Neuronal stem cell (in vitro differentiated cells): ENCODE measurements around the gene CCDC47.

Source experiments
- DNase-seq: peaks from one replicate; pipeline ENCODE4 v3.0.0-alpha.2; 2013; ENCODE audit warnings: low spot score
- H2AFZ ChIP-seq: one replicate; pipeline ENCODE4 v1.6.1; 2013; ENCODE audit warnings: mild to moderate bottlenecking, low read length, inconsistent platforms
- H2AK5ac ChIP-seq: 2 replicates; pipeline ENCODE4 v1.6.1; 2013; ENCODE audit warnings: low read depth, mild to moderate bottlenecking, inconsistent platforms, low read length, moderate library complexity, mixed read lengths
- H2BK120ac ChIP-seq: 2 replicates; pipeline ENCODE4 v1.6.1; 2013; ENCODE audit warnings: low read depth, mild to moderate bottlenecking, inconsistent platforms, low read length, moderate library complexity, mixed read lengths
- H2BK12ac ChIP-seq: one replicate; pipeline ENCODE4 v1.6.1; 2013; ENCODE audit warnings: low read length, inconsistent platforms
- H2BK15ac ChIP-seq: 2 replicates; pipeline ENCODE4 v1.6.1; 2013; ENCODE audit warnings: mild to moderate bottlenecking, low read length, inconsistent platforms, mixed read lengths
- H2BK5ac ChIP-seq: one replicate; pipeline ENCODE4 v1.6.1; 2013; ENCODE audit warnings: inconsistent platforms, mild to moderate bottlenecking, low read length, moderate library complexity
- H3K14ac ChIP-seq: one replicate; pipeline ENCODE4 v1.6.1; 2013; ENCODE audit warnings: low read length, inconsistent platforms
- H3K18ac ChIP-seq: 2 replicates; pipeline ENCODE4 v1.6.1; 2013; ENCODE audit warnings: low read length, inconsistent platforms
- H3K23ac ChIP-seq: 2 replicates; pipeline ENCODE4 v1.6.1; 2013; ENCODE audit warnings: low read depth, mild to moderate bottlenecking, mixed read lengths, low read length, inconsistent platforms; ENCODE audit not compliant: poor library complexity
- H3K27ac ChIP-seq: replicated peaks from 3 replicates; pipeline ENCODE4 v1.5.1; 2013; ENCODE audit warnings: low read length, inconsistent platforms
- H3K27me3 ChIP-seq, 3 experiments: 2 replicates each; pipeline ENCODE4 v1.6.1; 2013; ENCODE audit warnings: low read length in 3 of 3, mild to moderate bottlenecking in 2 of 3, inconsistent platforms in 1 of 3, low read depth in 1 of 3, mixed read lengths in 1 of 3, moderate library complexity in 1 of 3; ENCODE audit not compliant: control insufficient read depth in 3 of 3, insufficient read depth in 3 of 3
- H3K36me3 ChIP-seq, 2 donors: replicated peaks in 1 of 2; 2 replicates each; pipeline ENCODE4 v1.6.1; 2013; ENCODE audit warnings: low read length in 2 of 2; ENCODE audit not compliant: control insufficient read depth in 2 of 2, insufficient read depth in 2 of 2
- H3K4ac ChIP-seq: 2 replicates; pipeline ENCODE4 v1.6.1; 2013; ENCODE audit warnings: inconsistent platforms, mild to moderate bottlenecking, low read length, moderate library complexity
- H3K4me1 ChIP-seq, 2 donors: 1 replicate in 1 of 2; 2 replicates in 1 of 2; pipeline ENCODE4 v1.6.1; 2013; ENCODE audit warnings: low read length in 2 of 2, low read depth in 1 of 2; ENCODE audit not compliant: control insufficient read depth in 2 of 2, insufficient read depth in 1 of 2
- H3K4me2 ChIP-seq: one replicate; pipeline ENCODE4 v1.6.1; 2013; ENCODE audit warnings: mild to moderate bottlenecking, low read length, inconsistent platforms; ENCODE audit not compliant: insufficient read depth, poor library complexity, severe bottlenecking
- H3K4me3 ChIP-seq, 2 donors: 2 replicates each; pipeline ENCODE4 v1.5.1; 2013; ENCODE audit warnings: low read length in 2 of 2, mild to moderate bottlenecking in 2 of 2, inconsistent platforms in 1 of 2, moderate library complexity in 1 of 2
- H3K79me1 ChIP-seq: one replicate; pipeline ENCODE4 v1.6.1; 2013; ENCODE audit warnings: low read depth, mild to moderate bottlenecking, inconsistent platforms, low read length, moderate library complexity
- H3K9ac ChIP-seq: one replicate; pipeline ENCODE4 v1.6.1; 2013; ENCODE audit warnings: mild to moderate bottlenecking, low read depth, low read length, inconsistent platforms; ENCODE audit not compliant: poor library complexity
- H3K9me3 ChIP-seq, 2 donors: replicated peaks in 1 of 2; 2 replicates each; pipeline versions ENCODE3 to v1.6.1; 2013; ENCODE audit warnings: low read length in 2 of 2, mild to moderate bottlenecking in 2 of 2, inconsistent platforms in 1 of 2, low read depth in 1 of 2, mixed read lengths in 1 of 2, moderate library complexity in 1 of 2; ENCODE audit not compliant: control insufficient read depth in 2 of 2, insufficient read depth in 1 of 2
- H4K8ac ChIP-seq: one replicate; pipeline ENCODE4 v1.6.1; 2013; ENCODE audit warnings: low read depth, mild to moderate bottlenecking, inconsistent platforms, low read length, moderate library complexity
- H4K91ac ChIP-seq: one replicate; pipeline ENCODE4 v1.6.1; 2013; ENCODE audit warnings: low read length, low read depth, mild to moderate bottlenecking, inconsistent platforms; ENCODE audit not compliant: poor library complexity
- WGBS, 2 donors: extraction: QIAGEN DNeasy Blood & Tissue Kit; methylation state at CpG; one replicate each; pipeline ENCODE4 v1.1.7; 2013; ENCODE audit warnings: missing lambda C conversion rate in 2 of 2, mixed read lengths in 1 of 2; ENCODE audit not compliant: insufficient read length in 2 of 2, insufficient replicate concordance in 1 of 2; ENCODE audit errors: extremely low coverage in 2 of 2; 5-methylcytosine and 5-hydroxymethylcytosine counted together

CCDC47 gene

DNA sequence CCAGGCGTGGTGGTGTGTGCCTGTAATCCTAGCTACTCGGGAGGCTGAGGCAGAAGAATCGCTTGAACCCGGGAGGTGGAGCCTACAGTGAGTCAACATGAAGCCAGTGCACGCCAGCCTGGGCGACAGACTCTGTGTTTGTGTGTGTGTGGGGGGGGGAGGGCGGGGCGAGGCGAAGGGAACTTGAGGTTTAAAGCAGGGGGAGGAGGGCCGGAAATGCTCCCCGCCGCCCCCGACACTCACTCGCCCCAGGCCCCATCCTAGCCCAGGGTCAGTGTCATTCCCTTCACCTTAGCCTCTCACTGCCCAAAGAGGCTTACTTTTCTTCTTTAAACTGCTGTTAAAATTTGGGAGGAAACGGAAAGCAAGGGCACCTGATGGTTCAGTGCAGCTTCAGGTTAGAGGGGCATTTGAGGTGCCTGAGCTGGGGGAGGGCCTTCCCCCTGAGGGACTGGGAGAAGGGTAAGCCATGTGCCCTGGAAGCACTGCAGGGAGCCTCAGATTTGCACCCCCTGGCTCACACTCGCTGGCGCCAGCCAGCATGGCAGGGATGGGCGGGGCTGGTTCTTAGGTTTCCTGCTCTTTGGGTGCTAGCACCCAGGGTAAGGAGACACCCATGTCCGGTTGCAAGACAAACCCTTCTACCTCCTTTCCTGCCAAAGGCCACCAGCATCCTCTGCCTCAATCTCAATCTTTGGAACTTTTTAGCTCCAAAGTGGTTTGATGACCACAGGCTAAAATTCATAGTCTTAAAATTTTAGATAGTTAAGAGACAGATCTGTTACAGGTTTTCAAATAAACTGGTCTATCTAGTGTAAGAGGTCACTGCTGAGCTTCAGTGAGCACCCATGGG is 71.3 kb downstream of the CCDC47 start:
- Histone ChIP-seq H3K14ac (no peak overlapping the region), H4K8ac (no peak overlapping the region), H3K4ac (no peak overlapping the region), H3K4me3 (no peak overlapping the region), H3K18ac (no peak overlapping the region), H2BK15ac (no peak overlapping the region), H3K36me3 (peaks cover 17 to 68% of the 10 kb centered on the region in 2 donors), H3K9me3 (no peaks in the 10 kb centered on the region), H3K27ac (no peak overlapping the region), H3K4me2 (no peak overlapping the region), H3K27me3 (peaks cover 0 to 7% (median 0%) of the 10 kb centered on the region in 3 experiments), H4K91ac (no peak overlapping the region), H3K4me1 (peaks cover 2 to 19% of the 10 kb centered on the region in 2 donors), H2BK120ac (no peak overlapping the region), H2AK5ac (no peak overlapping the region), H3K79me1 (peaks cover 5% of the 10 kb centered on the region), H2BK5ac (peak overlapping the region; percentile 47), H2AFZ (no peak overlapping the region), H2BK12ac (no peak overlapping the region), H3K23ac (no peak overlapping the region), H3K9ac (no peak overlapping the region)
- no peak for DNase-seq
- no CpG with 5 or more reads among the region's 19 CpGs for whole genome bisulfite sequencing, 2 donors

GRCh38 chr17:63701456-63701820 is 72.0 kb downstream of the CCDC47 start:
- Histone ChIP-seq H3K4ac (no peak overlapping the region), H3K27ac (no peak overlapping the region), H3K4me3 (no peak overlapping the region), H3K23ac (peak overlapping the region; percentile 92), H4K8ac (peak overlapping the region; percentile 49), H2AFZ (no peak overlapping the region), H3K18ac (peak overlapping the region; percentile 100), H3K9me3 (no peaks in the 10 kb centered on the region), H2AK5ac (peak overlapping the region; percentile 92), H3K14ac (no peak overlapping the region), H3K27me3 (peaks cover 0 to 7% (median 0%) of the 10 kb centered on the region in 3 experiments), H2BK5ac (peak overlapping the region; percentile 47), H3K9ac (no peak overlapping the region), H2BK15ac (peak overlapping the region; percentile 86), H4K91ac (no peak overlapping the region), H3K4me2 (peak overlapping the region; percentile 96), H3K36me3 (peaks cover 17 to 68% of the 10 kb centered on the region in 2 donors), H2BK120ac (peak overlapping the region; percentile 74), H2BK12ac (no peak overlapping the region), H3K79me1 (peaks cover 5% of the 10 kb centered on the region), H3K4me1 (peaks cover 2 to 19% of the 10 kb centered on the region in 2 donors)
- WGBS, 2 donors: no CpG with 5 or more reads among the region's 10 CpGs
- DNase-seq: no peak

DNA sequence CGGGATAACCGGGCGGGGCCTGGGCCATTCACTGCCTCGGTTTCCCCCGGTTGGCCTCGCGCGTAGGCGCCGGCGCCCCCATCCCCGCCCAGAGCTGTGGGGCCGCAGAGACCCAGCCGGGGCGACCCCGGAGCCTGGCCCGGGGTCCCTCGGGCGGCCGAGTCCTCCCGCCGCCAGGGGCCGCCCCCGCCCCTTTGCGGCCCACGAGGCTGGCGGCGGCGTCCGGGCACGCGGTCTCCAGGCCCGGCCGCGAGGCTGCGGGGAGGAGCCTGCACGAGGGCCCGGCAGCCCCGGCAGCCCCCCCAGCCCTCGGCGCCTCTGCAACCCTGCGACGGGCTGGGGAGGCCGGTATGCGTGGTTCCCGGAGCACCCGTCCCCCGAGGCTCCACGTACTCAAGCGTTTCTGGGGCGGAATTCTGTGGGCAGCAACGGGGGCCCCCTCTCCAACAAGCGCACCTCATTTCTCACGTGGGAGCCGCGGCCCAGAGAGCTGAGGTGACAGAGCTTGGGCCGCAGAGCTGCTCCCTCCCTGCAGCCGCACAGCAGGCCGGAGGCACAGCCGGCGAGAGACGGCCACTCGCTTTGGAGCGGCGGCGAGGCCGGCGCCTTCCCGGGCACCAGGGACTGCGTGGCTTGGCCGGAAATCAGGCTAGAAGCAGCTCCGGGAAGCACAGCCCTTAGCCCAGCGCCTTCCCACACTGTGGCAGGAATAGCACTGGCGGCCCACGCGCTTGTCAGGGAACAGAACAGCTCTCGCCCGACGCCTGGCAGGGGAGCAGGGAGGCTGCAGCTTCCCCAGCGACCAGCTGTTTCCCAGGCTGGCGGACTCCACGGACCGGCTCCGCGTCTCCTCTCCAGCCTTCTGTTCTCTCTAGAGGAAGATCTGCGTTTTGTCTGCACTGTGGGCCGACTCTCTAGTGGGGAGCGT is 72.6 kb downstream of the CCDC47 start:
- peak; percentile 39 for DNase-seq
- H3K27ac ChIP-seq: peak overlapping the region; percentile 92
- H3K4me3 ChIP-seq: peak overlapping the region; percentile 59 to 87
- peak overlapping the region; percentile 86 for H2BK15ac ChIP-seq
- H4K91ac ChIP-seq: peak overlapping the region; percentile 74
- peak overlapping the region; percentile 52 for H4K8ac ChIP-seq
- H3K14ac ChIP-seq: peak overlapping the region; percentile 97
- peak overlapping the region; percentile 69 for H3K4ac ChIP-seq
- H2AFZ ChIP-seq: peak overlapping the region; percentile 92
- H2BK120ac ChIP-seq: peak overlapping the region; percentile 74
- peaks cover 17 to 66% of the 10 kb centered on the region in 2 donors for H3K36me3 ChIP-seq
- peaks cover 5% of the 10 kb centered on the region for H3K79me1 ChIP-seq
- H3K18ac ChIP-seq: peak overlapping the region; percentile 100
- H3K9ac ChIP-seq: peak overlapping the region; percentile 97
- peaks cover 2 to 16% of the 10 kb centered on the region in 2 donors for H3K4me1 ChIP-seq
- no peaks in the 10 kb centered on the region for H3K9me3 ChIP-seq
- peak overlapping the region; percentile 92 for H2AK5ac ChIP-seq
- no CpG with 5 or more reads among the region's 88 CpGs for WGBS, 2 donors
- peak overlapping the region; percentile 92 for H3K23ac ChIP-seq
- H2BK12ac ChIP-seq: peak overlapping the region; percentile 68
- peak overlapping the region; percentile 96 for H3K4me2 ChIP-seq
- H3K27me3 ChIP-seq: peaks cover 0 to 7% (median 0%) of the 10 kb centered on the region in 3 experiments
- peak overlapping the region; percentile 93 for H2BK5ac ChIP-seq
